B cell (primary cell): ENCODE results near the gene NELL1. TPM values are rescaled to one million over a fixed set of nuclear protein-coding genes. Genes with fewer than 3 reads are reported as not detected.

Source experiments
- ATAC-seq: fragments of 200-7000 bp; cut with Tn5 transposase; one replicate; pipeline ENCODE4 v1.10.0; 2021; ENCODE audit warnings: low read depth, mild to moderate bottlenecking, moderate number of reproducible peaks, moderate library complexity
- CTCF ChIA-PET: fragments of 350-600 bp; sonication (Branson Sonifier 250); formaldehyde crosslinking; loops from one replicate; lab custom pipeline; 2021; ENCODE audit warnings: antibody characterized with exemption, inconsistent platforms; lab: Charles Lee
- POLR2A ChIA-PET: fragments of 350-600 bp; sonication (Branson Sonifier 250); formaldehyde crosslinking; loops from one replicate; lab custom pipeline; 2021; ENCODE audit warnings: antibody characterized with exemption; lab: Charles Lee
- DNase-seq: peaks from one replicate; pipeline ENCODE4 v3.0.0; 2013
- H2AFZ ChIP-seq: 2 replicates; pipeline ENCODE4 v1.6.1; 2012; ENCODE audit warnings: mild to moderate bottlenecking, low read depth, low read length; ENCODE audit not compliant: insufficient read depth, poor library complexity, severe bottlenecking
- H3K27ac ChIP-seq, 2 donors: 1 replicate in 1 of 2; 2 replicates in 1 of 2; pipeline ENCODE4 v1.5.1; 2012 to 2013; ENCODE audit warnings: low read length in 2 of 2, mild to moderate bottlenecking in 2 of 2, moderate library complexity in 1 of 2
- H3K27me3 ChIP-seq, 4 experiments: fragments of 200-600 bp in 1 of 4; sonication (generic) in 1 of 4; replicated peaks in 1 of 4; 1 replicate in 2 of 4; 2 replicates in 2 of 4; pipeline versions ENCODE4 v1.6.1 to v1.7.0; 2013 to 2016; ENCODE audit warnings: low read length in 3 of 4, mild to moderate bottlenecking in 2 of 4, mixed read lengths in 1 of 4, moderate library complexity in 1 of 4; ENCODE audit not compliant: insufficient read depth in 4 of 4, control insufficient read depth in 3 of 4; ENCODE audit errors: control extremely low read depth in 1 of 4
- H3K36me3 ChIP-seq, 2 experiments: replicated peaks in 1 of 2; 1 replicate in 1 of 2; 2 replicates in 1 of 2; pipeline versions ENCODE4 v1.6.1 to v1.7.1; 2013; ENCODE audit warnings: low read length in 1 of 2; ENCODE audit not compliant: insufficient read depth in 2 of 2, control insufficient read depth in 1 of 2; ENCODE audit errors: control extremely low read depth in 1 of 2, extremely low read depth in 1 of 2
- H3K4me1 ChIP-seq, 2 donors: fragments of 200-600 bp in 1 of 2; sonication (generic) in 1 of 2; 1 replicate in 1 of 2; 2 replicates in 1 of 2; pipeline versions ENCODE4 v1.5.1 to v1.6.1; 2013 to 2017; ENCODE audit warnings: low read length in 2 of 2; ENCODE audit not compliant: control insufficient read depth in 2 of 2, insufficient read depth in 2 of 2
- H3K4me2 ChIP-seq: replicated peaks from 2 replicates; pipeline ENCODE3; 2012; ENCODE audit warnings: mild to moderate bottlenecking, low read depth, low read length; ENCODE audit not compliant: poor library complexity, severe bottlenecking
- H3K4me3 ChIP-seq, 5 experiments: fragments of 200-600 bp in 1 of 5; sonication (generic) in 1 of 5; 1 replicate in 3 of 5; 2 replicates in 2 of 5; pipeline versions ENCODE4 v1.5.1 to v1.7.0; 2011 to 2016; ENCODE audit warnings: low read length in 4 of 5, mild to moderate bottlenecking in 4 of 5, low read depth in 2 of 5, control low read depth in 1 of 5, moderate library complexity in 1 of 5; ENCODE audit not compliant: insufficient read depth in 1 of 5; ENCODE audit errors: control extremely low read depth in 1 of 5, extremely low read depth in 1 of 5
- H3K79me2 ChIP-seq: fragments of 200-600 bp; sonication (generic); one replicate; pipeline ENCODE4 v1.6.0; 2016; ENCODE audit warnings: low read length; ENCODE audit not compliant: control insufficient read depth, insufficient read depth
- H3K9ac ChIP-seq: fragments of 200-600 bp; sonication (generic); 2 replicates; pipeline ENCODE4 v1.6.1; 2017; ENCODE audit warnings: mild to moderate bottlenecking, low read length, moderate library complexity
- H3K9me3 ChIP-seq, 3 donors: one replicate each; pipeline versions ENCODE4 v1.6.1 to v1.7.1; 2013; ENCODE audit warnings: low read length in 2 of 3; ENCODE audit not compliant: control insufficient read depth in 2 of 3, insufficient read depth in 1 of 3; ENCODE audit errors: control extremely low read depth in 1 of 3
- H4K20me1 ChIP-seq: 2 replicates; pipeline ENCODE4 v1.6.0; 2012; ENCODE audit warnings: mild to moderate bottlenecking, low read length; ENCODE audit not compliant: insufficient read depth, control insufficient read depth, poor library complexity, severe bottlenecking
- H3K27ac Mint-ChIP-seq: one replicate; pipeline ENCODE4 v1.8.0; 2021; ENCODE audit warnings: mixed read lengths
- H3K27me3 Mint-ChIP-seq: one replicate; pipeline ENCODE4 v1.8.0; 2021; ENCODE audit warnings: mixed read lengths
- H3K4me1 Mint-ChIP-seq: one replicate; pipeline ENCODE4 v1.8.0; 2021; ENCODE audit warnings: mixed read lengths
- H3K4me3 Mint-ChIP-seq: one replicate; pipeline ENCODE4 v1.8.0; 2021; ENCODE audit warnings: mixed read lengths
- H3K9me3 Mint-ChIP-seq: one replicate; pipeline ENCODE4 v1.8.0; 2022; ENCODE audit warnings: mixed read lengths; ENCODE audit not compliant: insufficient read depth
- EZH2 ChIP-seq: IDR thresholded peaks from 2 replicates; pipeline ENCODE4 v1.6.1; 2012; ENCODE audit warnings: borderline replicate concordance, low read depth, mild to moderate bottlenecking, moderate library complexity, low read length; ENCODE audit not compliant: insufficient read depth, poor library complexity, severe bottlenecking
- WGBS: methylation state at CpG from one replicate; pipeline ENCODE4 v1.1.5; 2013; ENCODE audit warnings: missing lambda C conversion rate; ENCODE audit not compliant: insufficient coverage; 5-methylcytosine and 5-hydroxymethylcytosine counted together
- intact Hi-C: fragments of 100-400 bp; cut with micrococcal nuclease; formaldehyde crosslinking; loops from one replicate; pipeline ENCODE4 v1.10.0; 2022
- polyA plus RNA-seq: library from polyadenylated mRNA; depleted of rRNA; stranded (reverse); fragments of >200 nt; gene quantifications from 2 replicates; pipeline ENCODE4 v1.2.3, GENCODE V29; 2012
- total RNA-seq, 2 donors: library from RNA; stranded (reverse); fragments of 120-200 nt in 1 of 2; gene quantifications; 1 replicate in 1 of 2; 2 replicates in 1 of 2; pipeline versions ENCODE4 v1.2.3 to v1.2.4, GENCODE V29; 2013 to 2022
- TF ChIP-seq, protein P1 (sequence below): fragments of 200-600 bp; IDR thresholded peaks from one replicate; pipeline ENCODE4 v1.8.0; 2022; ENCODE audit warnings: antibody characterized with exemption, mild to moderate bottlenecking

The NELL1 gene
- total and polyA plus RNA-seq, 2 donors (not counting 1 experiment from before 2014, with no cell fraction given), result not detected

DNA sequence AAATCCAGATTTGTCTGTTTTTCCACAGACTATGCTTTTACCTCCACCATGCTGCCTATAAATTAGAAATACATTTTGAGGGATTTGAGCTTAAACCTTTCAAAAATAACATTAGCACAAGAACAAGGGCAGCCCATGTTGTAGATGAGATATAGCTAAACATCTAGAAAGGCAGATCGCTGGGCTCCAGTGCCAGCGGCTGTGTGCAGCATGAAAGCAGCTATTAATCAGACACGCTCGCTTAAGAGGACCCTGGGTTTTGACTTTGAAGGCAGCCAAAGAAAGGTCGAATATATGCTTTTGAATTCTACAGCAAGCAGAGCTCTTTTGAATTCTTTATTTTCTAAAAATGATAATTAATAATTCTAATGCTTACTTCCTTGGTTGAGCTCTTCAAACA lies 684.0 kb downstream of the NELL1 start:
- no peaks in the 10 kb centered on the region for H3K9me3 ChIP-seq
- no peaks in the 10 kb centered on the region for H4K20me1 ChIP-seq
- no peaks in the 10 kb centered on the region for H3K4me1 ChIP-seq
- H3K4me3 ChIP-seq, result no peak overlapping the region
- WGBS, result 100% methylated on average over 2 of the region's 5 CpGs
- no peak overlapping the region for H2AFZ ChIP-seq
- no peak overlapping the region for H3K4me2 ChIP-seq
- no peak overlapping the region for H3K27ac ChIP-seq
- Mint-ChIP-seq H3K4me1 (no peaks in the 10 kb centered on the region), H3K27me3 (no peaks in the 10 kb centered on the region), H3K27ac (no peak overlapping the region), H3K4me3 (no peak overlapping the region), H3K9me3 (peaks cover 3% of the 10 kb centered on the region)
- ATAC-seq, result no peak
- ChIA-PET CTCF (no interaction called here), POLR2A (no interaction called here)
- H3K27me3 ChIP-seq, result no peaks in the 10 kb centered on the region
- no peak overlapping the region for H3K9ac ChIP-seq
- no peaks in the 10 kb centered on the region for H3K36me3 ChIP-seq
- H3K79me2 ChIP-seq, result no peaks in the 10 kb centered on the region
- intact Hi-C loops, result no loop called here
- TF ChIP-seq, protein P1, sequence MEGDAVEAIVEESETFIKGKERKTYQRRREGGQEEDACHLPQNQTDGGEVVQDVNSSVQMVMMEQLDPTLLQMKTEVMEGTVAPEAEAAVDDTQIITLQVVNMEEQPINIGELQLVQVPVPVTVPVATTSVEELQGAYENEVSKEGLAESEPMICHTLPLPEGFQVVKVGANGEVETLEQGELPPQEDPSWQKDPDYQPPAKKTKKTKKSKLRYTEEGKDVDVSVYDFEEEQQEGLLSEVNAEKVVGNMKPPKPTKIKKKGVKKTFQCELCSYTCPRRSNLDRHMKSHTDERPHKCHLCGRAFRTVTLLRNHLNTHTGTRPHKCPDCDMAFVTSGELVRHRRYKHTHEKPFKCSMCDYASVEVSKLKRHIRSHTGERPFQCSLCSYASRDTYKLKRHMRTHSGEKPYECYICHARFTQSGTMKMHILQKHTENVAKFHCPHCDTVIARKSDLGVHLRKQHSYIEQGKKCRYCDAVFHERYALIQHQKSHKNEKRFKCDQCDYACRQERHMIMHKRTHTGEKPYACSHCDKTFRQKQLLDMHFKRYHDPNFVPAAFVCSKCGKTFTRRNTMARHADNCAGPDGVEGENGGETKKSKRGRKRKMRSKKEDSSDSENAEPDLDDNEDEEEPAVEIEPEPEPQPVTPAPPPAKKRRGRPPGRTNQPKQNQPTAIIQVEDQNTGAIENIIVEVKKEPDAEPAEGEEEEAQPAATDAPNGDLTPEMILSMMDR, result no peak
- no peak for TF ChIP-seq EZH2
- no peak for DNase-seq

DNA sequence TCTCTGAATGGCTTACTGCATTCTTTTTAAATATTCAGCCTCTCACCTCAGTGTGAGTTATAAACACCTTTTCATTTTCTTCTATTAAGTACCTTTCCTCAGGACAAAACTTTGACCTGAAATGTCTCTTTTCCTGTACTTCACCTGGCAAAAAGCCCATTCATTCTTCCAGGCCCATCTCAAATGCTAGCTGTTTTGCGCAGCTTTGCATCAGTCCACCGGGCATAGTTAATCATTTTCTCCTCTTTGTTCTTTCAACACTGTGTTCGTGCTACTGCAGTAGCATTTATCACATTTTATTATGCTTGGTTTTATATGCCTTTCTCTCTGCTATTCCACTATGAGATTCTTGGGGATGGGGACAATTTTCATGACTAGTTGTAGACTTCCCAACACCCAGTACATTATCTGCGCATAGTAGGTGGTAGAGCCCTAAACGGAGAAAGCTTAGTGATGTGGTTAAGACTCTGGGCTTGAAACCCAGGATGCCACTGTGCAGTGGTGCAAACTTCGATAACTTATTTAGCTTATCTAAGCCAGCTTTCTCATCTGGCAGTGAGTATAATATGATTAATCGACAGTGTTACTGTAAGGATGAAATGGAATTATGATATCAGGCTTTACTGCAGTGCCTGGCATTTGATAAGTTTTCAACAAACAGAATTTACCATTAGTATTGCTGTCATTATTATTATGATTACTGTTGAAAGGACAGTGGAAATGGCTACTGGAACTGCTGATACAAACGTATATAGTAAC lies 695.7 kb downstream of the NELL1 start:
- ChIA-PET POLR2A (no interaction called here), CTCF (no interaction called here)
- Mint-ChIP-seq H3K4me1 (no peaks in the 10 kb centered on the region), H3K27me3 (no peaks in the 10 kb centered on the region), H3K4me3 (no peak overlapping the region), H3K9me3 (peaks cover 2% of the 10 kb centered on the region), H3K27ac (no peak overlapping the region)
- ATAC-seq (no peak), DNase-seq (no peak)
- 100% methylated on average over 2 of the region's 8 CpGs for WGBS
- Histone ChIP-seq H2AFZ (no peak overlapping the region), H3K27me3 (no peaks in the 10 kb centered on the region), H3K79me2 (no peaks in the 10 kb centered on the region), H3K9me3 (peaks cover 0 to 6% (median 0%) of the 10 kb centered on the region in 3 donors), H3K4me1 (no peaks in the 10 kb centered on the region), H3K4me3 (no peak overlapping the region), H3K36me3 (no peaks in the 10 kb centered on the region), H3K27ac (no peak overlapping the region), H3K4me2 (no peak overlapping the region), H3K9ac (no peak overlapping the region), H4K20me1 (no peaks in the 10 kb centered on the region)
- TF ChIP-seq, protein P1, result no peak
- TF ChIP-seq EZH2, result no peak
- intact Hi-C loops, result no loop called here
